MCF 10A (cell line): Measurements from ENCODE around the gene DNAJC15. TPM values are rescaled to one million over a fixed set of nuclear protein-coding genes. Genes with fewer than 3 reads are reported as not detected.
"Not testable (repeated sequence)": the region's sequence is repeated elsewhere in the genome, so short reads cannot be mapped to it uniquely, and the experiment has no call there.

Experiments
- BruUV-seq: library from RNA; stranded (reverse); fragments of 400-500 nt; replicated peaks from 2 replicates; lab custom pipeline; 2021; lab: Mats Ljungman, UMichigan
- CTCF ChIA-PET: fragments of 300-600 bp; sonication (Branson Sonifier 250); formaldehyde crosslinking; extraction: SDS; loops from one replicate; lab custom pipeline; 2021; ENCODE audit warnings: antibody characterized with exemption, inconsistent platforms; lab: Yijun Ruan, JAX
- POLR2A ChIA-PET: fragments of 300-600, 350-650 bp; sonication (Branson Sonifier 250); formaldehyde crosslinking; extraction: SDS; loops from one replicate; lab custom pipeline; 2020; ENCODE audit warnings: antibody characterized with exemption, inconsistent platforms; lab: Yijun Ruan, JAX
- DNase-seq: peaks from one replicate; pipeline ENCODE4 v3.0.0-alpha.2; 2018; ENCODE audit not compliant: unreplicated experiment
- H3K27ac Mint-ChIP-seq: one replicate; pipeline ENCODE4 v1.8.0; 2022; ENCODE audit warnings: mild to moderate bottlenecking, low read depth, mixed read lengths; ENCODE audit not compliant: unreplicated experiment
- H3K27me3 Mint-ChIP-seq: one replicate; pipeline ENCODE4 v1.8.0; 2022; ENCODE audit warnings: mixed read lengths; ENCODE audit not compliant: insufficient read depth, unreplicated experiment
- H3K36me3 Mint-ChIP-seq: one replicate; pipeline ENCODE4 v1.8.0; 2022; ENCODE audit warnings: mild to moderate bottlenecking, moderate library complexity, mixed read lengths; ENCODE audit not compliant: insufficient read depth, unreplicated experiment
- H3K4me1 Mint-ChIP-seq: one replicate; pipeline ENCODE4 v1.8.0; 2022; ENCODE audit warnings: mixed read lengths; ENCODE audit not compliant: insufficient read depth, unreplicated experiment
- H3K4me3 Mint-ChIP-seq: one replicate; pipeline ENCODE4 v1.8.0; 2022; ENCODE audit warnings: mild to moderate bottlenecking, moderate library complexity, mixed read lengths; ENCODE audit not compliant: unreplicated experiment
- H3K9me3 Mint-ChIP-seq: one replicate; pipeline ENCODE4 v1.8.0; 2022; ENCODE audit warnings: mixed read lengths; ENCODE audit not compliant: unreplicated experiment
- CTCF ChIP-seq: fragments of 200-600 bp; IDR thresholded peaks from one replicate; pipeline ENCODE4 v1.8.0; 2022; ENCODE audit warnings: antibody characterized with exemption, mild to moderate bottlenecking; ENCODE audit not compliant: unreplicated experiment
- intact Hi-C: fragments of 100-400 bp; cut with micrococcal nuclease; formaldehyde crosslinking; loops from 2 replicates; pipeline ENCODE4 v1.14.1; 2022
- total RNA-seq: library from RNA; stranded (reverse); gene quantifications from 2 replicates; pipeline ENCODE4 v1.2.3, GENCODE V29; 2022

Gene DNAJC15
- total RNA-seq, 1 experiment from 2014 or later, result 34.0 TPM

DNA sequence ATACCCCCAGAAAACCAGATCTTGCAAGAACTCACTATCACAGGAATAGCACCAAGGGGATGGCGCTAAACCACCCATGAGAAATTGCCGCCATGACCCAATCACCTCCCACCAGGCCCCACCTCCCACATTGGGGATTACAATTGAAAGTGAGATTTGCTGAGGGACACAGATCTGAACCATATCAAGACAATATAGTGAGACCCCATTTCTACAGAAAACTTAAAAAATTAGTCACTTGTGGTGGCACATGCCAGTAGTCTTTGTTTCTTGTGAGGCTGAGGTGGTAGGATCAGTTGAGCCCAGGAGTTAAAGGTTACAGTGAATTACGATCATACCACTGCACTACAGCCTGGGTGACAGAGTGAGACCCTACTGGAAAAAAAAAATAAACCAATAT, 9.7 kb downstream of the DNAJC15 start:
- DNase-seq, result no peak
- Mint-ChIP-seq H3K4me1 (peaks cover 30% of the 10 kb centered on the region), H3K36me3 (peaks cover 15% of the 10 kb centered on the region), H3K9me3 (peaks cover 7% of the 10 kb centered on the region), H3K27me3 (no peaks in the 10 kb centered on the region), H3K27ac (no peak overlapping the region), H3K4me3 (no peak overlapping the region)
- POLR2A ChIA-PET, result interaction anchor here (0.6 kb wide), 2 partner anchors 71 to 1155 kb away, joined by 3 read pairs; no protein-coding TSS in a partner anchor
- CTCF ChIA-PET, result no interaction called here
- intact Hi-C loops, result no loop called here
- TF ChIP-seq CTCF, result no peak
- no TSS peak for BruUV-seq

DNA sequence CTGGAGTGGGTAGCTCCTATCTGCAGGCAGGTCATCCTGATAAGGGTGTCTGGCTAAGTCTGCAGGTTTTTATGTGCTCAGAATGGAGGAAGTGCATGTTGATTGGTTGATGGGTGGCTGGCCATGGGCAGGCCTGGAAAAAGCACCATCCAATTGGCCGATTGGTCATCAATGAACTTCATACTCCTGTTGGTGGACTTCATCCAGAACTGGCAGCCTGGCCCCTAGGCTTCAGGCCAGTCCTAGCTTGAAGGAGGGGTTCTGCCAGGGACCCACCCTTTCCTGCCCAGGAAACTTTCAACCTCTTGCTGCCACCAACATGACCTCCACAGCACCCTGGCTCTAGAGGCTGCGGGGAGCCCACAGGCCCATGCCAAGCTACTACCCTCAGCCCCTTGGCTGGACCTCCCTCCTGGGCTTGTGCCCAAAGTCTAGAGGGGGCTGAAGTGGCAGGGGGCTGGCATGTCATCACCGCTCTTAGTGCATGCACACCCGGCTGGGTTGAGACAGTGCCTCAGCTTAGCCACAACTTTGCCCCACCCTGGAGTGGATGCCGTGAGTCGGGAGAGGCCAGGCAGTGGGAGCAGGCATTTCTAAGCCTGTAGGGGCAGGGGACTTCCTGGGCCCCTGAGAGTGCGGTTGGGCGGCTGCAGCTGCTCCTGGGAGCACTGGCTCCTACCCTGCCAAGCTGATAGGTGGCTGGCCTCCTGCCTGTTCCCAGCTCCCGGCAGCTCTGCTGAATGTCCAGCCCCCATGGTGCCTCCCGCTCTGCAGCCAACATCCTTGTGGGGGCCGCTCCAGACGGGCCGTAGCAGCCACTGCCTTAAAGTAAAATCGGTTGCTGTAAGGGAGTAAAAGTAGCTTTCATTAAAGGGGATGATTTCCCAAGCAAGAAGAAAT, 13.2 kb downstream of the DNAJC15 start:
- DNase-seq, result no peak
- Mint-ChIP-seq H3K36me3 (peaks cover 11% of the 10 kb centered on the region), H3K27me3 (no peaks in the 10 kb centered on the region), H3K4me3 (no peak overlapping the region), H3K27ac (no peak overlapping the region), H3K9me3 (no peaks in the 10 kb centered on the region), H3K4me1 (peaks cover 38% of the 10 kb centered on the region)
- TF ChIP-seq CTCF, result no peak
- POLR2A ChIA-PET, result no interaction called here
- intact Hi-C loops, result no loop called here
- no TSS peak for BruUV-seq
- CTCF ChIA-PET, result interaction anchor here (0.6 to 1.3 kb wide), 4 partner anchors 8 to 411 kb away, joined by 3 to 8 read pairs (median 4); no protein-coding TSS in a partner anchor

DNA sequence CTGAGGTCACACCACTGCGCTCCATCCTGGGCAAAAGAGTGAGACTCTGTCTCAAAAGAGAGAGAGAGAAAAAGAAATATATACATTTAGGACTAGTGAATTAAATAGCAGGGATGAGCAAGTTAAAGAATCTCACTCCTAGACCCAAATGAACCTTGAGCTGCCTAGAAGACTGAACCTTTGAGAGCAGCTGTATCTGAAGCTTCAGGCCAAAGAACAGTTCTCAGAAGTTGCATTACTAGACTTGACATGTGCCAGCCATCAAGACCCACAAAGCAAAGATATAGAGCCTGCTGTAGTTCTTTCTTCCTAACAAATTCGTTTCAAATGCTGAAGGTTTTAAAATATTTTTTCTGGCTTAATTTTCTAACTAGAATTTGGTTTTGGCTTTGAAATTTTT, 16.6 kb downstream of the DNAJC15 start:
- BruUV-seq, result no TSS peak
- intact Hi-C loops, result no loop called here
- CTCF ChIA-PET, result interaction anchor here (0.6 kb wide), 1 partner anchor 48 kb away, joined by 3 read pairs; no protein-coding TSS in a partner anchor
- Mint-ChIP-seq H3K36me3 (peaks cover 12% of the 10 kb centered on the region), H3K4me3 (no peak overlapping the region), H3K27me3 (no peaks in the 10 kb centered on the region), H3K9me3 (no peaks in the 10 kb centered on the region), H3K4me1 (peaks cover 53% of the 10 kb centered on the region), H3K27ac (peak overlapping the region; percentile 96)
- TF ChIP-seq CTCF, result no peak
- no peak for DNase-seq
- POLR2A ChIA-PET, result interaction anchor here (1.1 to 1.2 kb wide), 2 partner anchors 9 to 43 kb away, joined by 3 to 4 read pairs; no protein-coding TSS in a partner anchor

DNA sequence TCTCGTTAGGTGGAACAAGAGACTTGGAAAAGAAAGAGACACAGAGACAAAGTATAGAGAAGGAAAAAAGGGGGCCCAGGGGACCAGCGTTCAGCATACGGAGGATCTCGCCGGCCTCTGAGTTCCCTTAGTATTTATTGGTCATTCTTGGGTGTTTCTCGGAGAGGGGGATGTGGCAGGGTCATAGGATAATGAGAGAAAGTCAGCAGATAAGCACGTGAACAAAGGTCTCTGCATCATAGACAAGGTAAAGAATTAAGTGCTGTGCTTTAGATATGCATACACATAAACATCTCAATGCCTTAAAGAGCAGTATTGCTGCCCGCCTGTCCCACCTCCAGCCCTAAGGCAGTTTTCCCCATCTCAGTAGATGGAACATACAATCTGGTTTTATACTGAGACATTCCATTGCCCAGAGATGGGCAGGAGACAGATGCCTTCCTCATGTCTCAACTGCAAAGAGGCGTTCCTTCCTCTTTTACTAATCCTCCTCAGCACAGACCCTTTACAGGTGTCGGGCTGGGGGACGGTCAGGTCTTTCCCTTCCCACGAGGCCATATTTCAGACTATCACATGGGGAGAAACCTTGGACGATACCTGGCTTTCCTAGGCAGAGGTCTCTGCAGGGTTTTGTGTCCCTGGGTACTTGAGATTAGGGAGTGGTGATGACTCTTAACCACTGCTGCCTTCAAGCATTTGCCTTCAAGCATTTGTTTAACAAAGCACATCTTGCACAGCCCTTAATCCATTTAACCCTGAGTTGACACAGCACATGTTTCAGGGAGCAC, 17.4 kb downstream of the DNAJC15 start:
- BruUV-seq, intact Hi-C loops, H3K4me3 Mint-ChIP-seq, DNase-seq, H3K27me3 Mint-ChIP-seq, H3K9me3 Mint-ChIP-seq: not testable (repeated sequence)
- H3K36me3 Mint-ChIP-seq, result peaks cover 17% of the 10 kb centered on the region
- H3K4me1 Mint-ChIP-seq, result peaks cover 55% of the 10 kb centered on the region
- peak overlapping the region; percentile 96 for H3K27ac Mint-ChIP-seq
- ChIA-PET POLR2A (interaction anchor here (0.8 to 1.1 kb wide), 2 partner anchors 8 to 38 kb away, joined by 3 read pairs; no protein-coding TSS in a partner anchor), CTCF (interaction anchor here (2.4 kb wide), 1 partner anchor 71 kb away, joined by 5 read pairs; no protein-coding TSS in a partner anchor)
